ENCODE results near the gene ZNF274. TPM values are rescaled to one million over a fixed set of nuclear protein-coding genes. Genes with fewer than 3 reads are reported as not detected.

ZNF274 gene
- total and polyA plus RNA-seq, 9 of the 15 experiments (the other 6 are each of a cell fraction or from before 2014, with no cell fraction given): 5.2 to 37.0 (median 28.1) TPM

DNA sequence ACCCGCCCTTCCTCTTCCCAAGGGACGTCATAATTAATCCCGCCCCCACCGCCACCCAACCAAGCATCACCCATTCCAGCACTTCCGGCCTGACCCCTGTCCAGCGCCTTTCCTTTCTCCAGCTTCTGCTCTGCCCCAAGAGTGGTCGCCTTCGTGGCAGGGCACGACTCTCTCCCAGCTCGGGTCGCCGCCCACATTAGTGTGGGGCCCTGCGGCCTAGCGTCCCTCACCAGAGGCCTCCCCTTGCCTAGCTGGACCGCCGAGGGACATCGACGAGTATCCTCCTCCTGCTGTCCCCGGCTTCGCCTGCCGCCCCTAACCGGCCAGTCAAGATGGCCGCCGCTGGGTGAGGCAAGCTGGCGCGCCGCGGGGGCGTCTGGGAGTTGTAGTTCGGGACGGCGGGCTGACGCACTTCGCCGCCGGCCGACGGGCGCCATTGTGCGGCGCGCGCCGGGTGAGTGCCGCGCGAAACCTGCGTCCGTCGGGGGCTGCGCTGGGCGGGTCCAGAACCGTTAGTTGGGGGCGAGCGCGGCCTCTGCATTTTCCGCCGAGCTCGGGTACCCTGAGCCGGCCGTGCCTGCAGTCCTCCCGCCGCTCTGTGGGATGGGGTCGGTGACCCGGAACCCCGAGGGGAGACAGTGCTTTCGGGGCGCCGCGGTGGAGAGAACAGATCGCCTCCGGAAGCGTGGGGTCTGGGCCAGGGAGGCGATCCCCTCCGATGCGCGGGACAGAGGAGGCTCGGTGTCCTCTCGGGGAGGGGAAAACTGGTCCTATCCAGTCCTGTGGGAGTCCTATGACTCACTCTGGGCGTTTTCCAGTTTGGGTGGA, at the start of gene ZNF274 (continued):
- TF ChIP-seq GTF2F1 (IDR thresholded peaks at IDR 0.05; ENCODE audit: low read depth, low read length): no peak; the same call in 1 of the 2 replicates
- no peak for TF ChIP-seq ZFPM2 (CRISPR knock-in tag; IDR thresholded peaks at IDR 0.05)
- no peak for TF ChIP-seq MTF1 (CRISPR knock-in tag; IDR thresholded peaks at IDR 0.05; ENCODE audit: borderline replicate concordance)
- TF ChIP-seq NFRKB (IDR thresholded peaks at IDR 0.05; ENCODE audit: low read depth): peak; percentile 99
- TF ChIP-seq ZNF655 (CRISPR knock-in tag; IDR thresholded peaks at IDR 0.05): no peak
- no peak for TF ChIP-seq HSF4 (CRISPR knock-in tag; IDR thresholded peaks at IDR 0.05; ENCODE audit: borderline replicate concordance)
- TF ChIP-seq CHD2 (IDR thresholded peaks at IDR 0.05; ENCODE audit: low read depth, low read length): peak; percentile 41; the same call in 1 of the 2 replicates
- no peak for TF ChIP-seq NR2F6 (CRISPR knock-in tag; IDR thresholded peaks at IDR 0.05)
- TF ChIP-seq RBM22 (IDR thresholded peaks at IDR 0.05; ENCODE audit: low read depth, low read length, poor library complexity, severe bottlenecking): peak; percentile 88
- peak; percentile 94 for TF ChIP-seq ATF3 (IDR thresholded peaks at IDR 0.05)
- peak; percentile 89; the same call in 1 of the 2 replicates for TF ChIP-seq ATF3 (CRISPR knock-in tag; conservative IDR thresholded peaks at IDR 0.05)
- no peak for TF ChIP-seq NFE2L1 (tag; IDR thresholded peaks at IDR 0.05; ENCODE audit: borderline replicate concordance, low read depth)
- no peak for TF ChIP-seq PRMT5 (CRISPR knock-in tag; IDR thresholded peaks at IDR 0.05)
- no peak for TF ChIP-seq ZNF134 (CRISPR knock-in tag; conservative IDR thresholded peaks at IDR 0.05)
- no peak for TF ChIP-seq MCM2 (IDR thresholded peaks at IDR 0.05; ENCODE audit: low read depth)
- no peak for TF ChIP-seq TFE3 (CRISPR knock-in tag; IDR thresholded peaks at IDR 0.05)
- no peak for TF ChIP-seq RBM14 (IDR thresholded peaks at IDR 0.05; ENCODE audit: borderline replicate concordance, insufficient read depth, low read depth, low read length)
- peak; percentile 87 for TF ChIP-seq JUN (IDR thresholded peaks at IDR 0.05; ENCODE audit: borderline replicate concordance, low read depth, low read length)
- no peak for TF ChIP-seq JUN (CRISPR knock-in tag; IDR thresholded peaks at IDR 0.05; ENCODE audit: borderline replicate concordance)
- TF ChIP-seq SMAD4 (CRISPR knock-in tag; conservative IDR thresholded peaks at IDR 0.05): peak; percentile 84
- no peak for TF ChIP-seq PTRF (tag; IDR thresholded peaks at IDR 0.05)
- peak; percentile 28; the same call in 1 of the 2 replicates for TF ChIP-seq MITF (IDR thresholded peaks at IDR 0.05)
- TF ChIP-seq DLX4 (CRISPR knock-in tag; IDR thresholded peaks at IDR 0.05): no peak
